OCI-LY3 (cell line): ENCODE measurements around the gene METTL16.

Experiments used
- H2AFZ ChIP-seq: fragments of 200-600, 300-600 bp; shearing (Covaris generic); 2 replicates; pipeline ENCODE4 v1.6.0; 2014; ENCODE audit warnings: antibody characterized with exemption, low read depth, low read length
- H3K27ac ChIP-seq: fragments of 200-600, 300-600 bp; sonication (generic); 2 replicates; pipeline ENCODE4 v1.5.1; 2014; ENCODE audit warnings: mild to moderate bottlenecking, low read length, moderate library complexity, mixed read lengths
- H3K27me3 ChIP-seq: fragments of 200-600, 300-600 bp; sonication (generic); 2 replicates; pipeline ENCODE4 v1.6.1; 2014; ENCODE audit warnings: low read depth, low read length, mixed read lengths
- H3K36me3 ChIP-seq: fragments of 200-600, 300-600 bp; sonication (generic); replicated peaks from 2 replicates; pipeline ENCODE3; 2014; ENCODE audit warnings: low read depth, low read length, mixed read lengths
- H3K4me1 ChIP-seq: fragments of 300-600, 200-600 bp; sonication (generic); 2 replicates; pipeline ENCODE4 v1.6.1; 2014; ENCODE audit warnings: low read length, mixed read lengths
- H3K4me2 ChIP-seq: fragments of 200-600, 300-600 bp; sonication (generic); 2 replicates; pipeline ENCODE4 v1.6.1; 2014; ENCODE audit warnings: low read length, mixed read lengths
- H3K4me3 ChIP-seq: fragments of 300-600, 200-600 bp; sonication (generic); 2 replicates; pipeline ENCODE4 v1.5.1; 2014; ENCODE audit warnings: antibody characterized with exemption, mild to moderate bottlenecking, low read length, moderate library complexity
- H3K79me2 ChIP-seq: fragments of 300-600, 200-600 bp; shearing (Covaris generic); 2 replicates; pipeline ENCODE4 v1.6.1; 2014; ENCODE audit warnings: mild to moderate bottlenecking, low read length, mixed read lengths
- H3K9ac ChIP-seq: fragments of 300-600, 200-600 bp; shearing (Covaris generic); 2 replicates; pipeline ENCODE4 v1.6.0; 2014; ENCODE audit warnings: mild to moderate bottlenecking, low read length, moderate library complexity
- H3K9me3 ChIP-seq: fragments of 200-600, 300-600 bp; shearing (Covaris generic); 2 replicates; pipeline ENCODE4 v1.6.1; 2014; ENCODE audit warnings: low read length, mixed read lengths; ENCODE audit not compliant: insufficient read depth
- H4K20me1 ChIP-seq: fragments of 200-600, 300-600 bp; sonication (generic); 2 replicates; pipeline ENCODE4 v1.6.1; 2016; ENCODE audit warnings: low read length, mixed read lengths; ENCODE audit not compliant: insufficient read depth
- CTCF ChIP-seq: fragments of 200-600, 300-600 bp; sonication (generic); IDR thresholded peaks from 2 replicates; pipeline ENCODE4 v1.5.1; 2014; ENCODE audit warnings: antibody characterized with exemption, low read length, low read depth
- EZH2phosphoT487 ChIP-seq: fragments of 200-600 bp; shearing (Covaris generic); IDR thresholded peaks from 2 replicates; pipeline ENCODE4 v1.6.1; 2018; ENCODE audit warnings: antibody characterized with exemption, mixed run types, low read depth

Gene METTL16

GRCh38 chr17:2433696-2434095 lies 78.0 kb downstream of the METTL16 start:
- H3K9me3 ChIP-seq, result no peaks in the 10 kb centered on the region
- H3K4me3 ChIP-seq, result no peak overlapping the region
- H3K27ac ChIP-seq, result no peak overlapping the region
- H3K79me2 ChIP-seq, result no peaks in the 10 kb centered on the region
- no peak for TF ChIP-seq EZH2phosphoT487
- no peak for TF ChIP-seq CTCF
- H3K4me2 ChIP-seq, result no peak overlapping the region
- peaks cover 12% of the 10 kb centered on the region for H3K36me3 ChIP-seq
- no peak overlapping the region for H2AFZ ChIP-seq
- no peaks in the 10 kb centered on the region for H4K20me1 ChIP-seq
- no peaks in the 10 kb centered on the region for H3K27me3 ChIP-seq
- peaks cover 6% of the 10 kb centered on the region; the same call in 1 of the 2 replicates for H3K4me1 ChIP-seq
- no peak overlapping the region for H3K9ac ChIP-seq

- Histone ChIP-seq H3K9me3 (no peaks in the 10 kb centered on the region), H3K36me3 (peaks cover 2% of the 10 kb centered on the region), H3K79me2 (no peaks in the 10 kb centered on the region), H3K4me3 (no peak overlapping the region), H3K27me3 (no peaks in the 10 kb centered on the region), H2AFZ (no peak overlapping the region), H3K9ac (no peak overlapping the region), H3K27ac (no peak overlapping the region), H4K20me1 (no peaks in the 10 kb centered on the region), H3K4me2 (no peak overlapping the region), H3K4me1 (no peaks in the 10 kb centered on the region)
- no peak for TF ChIP-seq CTCF
- no peak for TF ChIP-seq EZH2phosphoT487
These were observed 83.8 kb downstream of the METTL16 start for GRCh38 chr17:2427910-2428309.

GRCh38 chr17:2427215-2427614 lies 84.5 kb downstream of the METTL16 start:
- H3K79me2 ChIP-seq, result no peaks in the 10 kb centered on the region
- no peaks in the 10 kb centered on the region for H3K4me1 ChIP-seq
- no peak overlapping the region for H3K9ac ChIP-seq
- TF ChIP-seq EZH2phosphoT487 (no peak), CTCF (no peak)
- H4K20me1 ChIP-seq, result no peaks in the 10 kb centered on the region
- H3K36me3 ChIP-seq, result no peaks in the 10 kb centered on the region
- H3K4me2 ChIP-seq, result no peak overlapping the region
- H3K27me3 ChIP-seq, result no peaks in the 10 kb centered on the region
- no peak overlapping the region for H3K4me3 ChIP-seq
- H3K27ac ChIP-seq, result no peak overlapping the region
- H3K9me3 ChIP-seq, result no peaks in the 10 kb centered on the region
- no peak overlapping the region for H2AFZ ChIP-seq

- H3K27ac ChIP-seq, result no peak overlapping the region
These were observed 88.4 kb downstream of the METTL16 start for GRCh38 chr17:2423271-2423670.

More at GRCh38 chr17:2423271-2423670, 88.4 kb downstream of the METTL16 start:
- no peaks in the 10 kb centered on the region for H3K9me3 ChIP-seq
- no peaks in the 10 kb centered on the region for H3K4me1 ChIP-seq
- H3K79me2 ChIP-seq, result no peaks in the 10 kb centered on the region
- H3K4me3 ChIP-seq, result no peak overlapping the region
- TF ChIP-seq CTCF (no peak), EZH2phosphoT487 (no peak)
- no peaks in the 10 kb centered on the region for H3K27me3 ChIP-seq
- no peak overlapping the region for H3K9ac ChIP-seq
- H3K36me3 ChIP-seq, result peaks cover 11% of the 10 kb centered on the region
- H2AFZ ChIP-seq, result no peak overlapping the region
- H4K20me1 ChIP-seq, result no peaks in the 10 kb centered on the region
- H3K4me2 ChIP-seq, result no peak overlapping the region
